Mononuclear cell (primary cell): ENCODE measurements around the gene NIPBL. TPM values are rescaled to one million over a fixed set of nuclear protein-coding genes. Genes with fewer than 3 reads are reported as not detected.
"Not testable (repeated sequence)": the region's sequence is repeated elsewhere in the genome, so short reads cannot be mapped to it uniquely, and the experiment has no call there.

Experiments
- H3K27me3 ChIP-seq: 2 replicates; pipeline ENCODE4 v1.6.0; 2011; ENCODE audit warnings: low read length, control low read depth; ENCODE audit not compliant: insufficient read depth
- H3K4me1 ChIP-seq: 2 replicates; pipeline ENCODE4 v1.5.1; 2011; ENCODE audit warnings: mild to moderate bottlenecking, low read length, control low read depth; ENCODE audit not compliant: insufficient read depth
- H3K4me3 ChIP-seq: 2 replicates; pipeline ENCODE4 v1.5.1; 2011; ENCODE audit warnings: mild to moderate bottlenecking, low read length, moderate library complexity
- H3K9me3 ChIP-seq: 2 replicates; pipeline ENCODE4 v1.5.1; 2011; ENCODE audit warnings: low read depth, mild to moderate bottlenecking, control low read depth, low read length
- total RNA-seq: library from RNA; depleted of rRNA; stranded (reverse); fragments of >200 nt; gene quantifications from one replicate; pipeline ENCODE4 v1.2.3, GENCODE V29; 2012

Gene NIPBL
- total RNA-seq, 1 donor, result 97.6 TPM

GRCh38 chr5:36988396-36988795 is 111.8 kb downstream of the NIPBL start:
- H3K4me1 ChIP-seq, result no peaks in the 10 kb centered on the region

DNA sequence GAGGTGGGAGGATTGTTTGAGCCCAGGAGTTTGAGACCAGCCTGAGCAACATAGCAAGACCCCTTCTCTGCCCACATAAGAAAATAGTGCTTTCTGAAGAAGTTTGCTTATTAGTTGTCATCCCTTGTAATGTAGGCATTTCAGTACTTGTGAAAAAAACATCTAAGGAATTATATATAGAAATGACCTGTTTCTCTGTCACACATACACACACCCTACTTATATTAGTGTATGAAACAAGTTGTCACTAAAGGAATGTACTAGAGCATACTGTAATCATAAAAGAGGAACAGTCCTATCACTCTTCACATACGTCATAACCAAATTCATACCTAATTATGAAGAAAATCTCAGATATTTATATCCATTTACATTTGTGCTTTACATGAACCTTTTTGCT is 122.0 kb downstream of the NIPBL start:
- Histone ChIP-seq H3K4me3 (no peak overlapping the region), H3K27me3 (no peaks in the 10 kb centered on the region), H3K9me3 (no peaks in the 10 kb centered on the region), H3K4me1 (no peaks in the 10 kb centered on the region)

More at GRCh38 chr5:36988396-36988795, 111.8 kb downstream of the NIPBL start:
- Histone ChIP-seq H3K27me3 (no peaks in the 10 kb centered on the region), H3K4me3 (no peak overlapping the region), H3K9me3 (no peaks in the 10 kb centered on the region)

GRCh38 chr5:37002176-37002751 is 125.7 kb downstream of the NIPBL start:
- Histone ChIP-seq H3K27me3 (no peaks in the 10 kb centered on the region), H3K9me3 (no peaks in the 10 kb centered on the region), H3K4me1 (no peaks in the 10 kb centered on the region), H3K4me3 (no peak overlapping the region)

DNA sequence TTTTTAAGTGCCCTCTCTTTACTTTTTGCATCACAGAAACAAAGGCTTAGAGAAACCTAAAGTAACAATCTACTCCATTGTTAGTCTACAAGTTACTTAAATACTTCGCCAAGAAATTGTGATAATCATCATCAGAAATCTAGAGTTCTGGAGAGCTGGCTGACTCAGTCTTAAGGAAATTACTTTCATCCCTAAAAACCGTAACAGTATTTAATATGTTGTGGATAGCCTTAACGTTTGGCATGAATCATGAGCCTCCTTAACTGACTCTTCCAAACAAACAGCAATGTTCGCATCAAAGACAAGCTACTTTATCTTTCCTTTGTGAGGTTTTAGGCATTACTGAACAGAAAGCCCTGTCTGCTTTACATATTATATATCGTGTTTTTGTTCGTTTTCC is 128.7 kb downstream of the NIPBL start:
- no peaks in the 10 kb centered on the region for H3K9me3 ChIP-seq
- no peak overlapping the region for H3K4me3 ChIP-seq
- no peaks in the 10 kb centered on the region for H3K4me1 ChIP-seq
- no peaks in the 10 kb centered on the region for H3K27me3 ChIP-seq

- Histone ChIP-seq H3K9me3 (no peaks in the 10 kb centered on the region), H3K27me3 (no peaks in the 10 kb centered on the region)
Observed at GRCh38 chr5:37005946-37006540, 129.5 kb downstream of the NIPBL start.

GRCh38 chr5:37013181-37013580 is 136.6 kb downstream of the NIPBL start:
- H3K27me3 ChIP-seq, H3K4me3 ChIP-seq, H3K9me3 ChIP-seq, H3K4me1 ChIP-seq: not testable (repeated sequence)

More at GRCh38 chr5:37005946-37006540, 129.5 kb downstream of the NIPBL start:
- H3K4me1 ChIP-seq, result no peaks in the 10 kb centered on the region
- H3K4me3 ChIP-seq, result no peak overlapping the region

GRCh38 chr5:37014321-37014720 is 137.8 kb downstream of the NIPBL start:
- no peaks in the 10 kb centered on the region for H3K9me3 ChIP-seq
- no peak overlapping the region for H3K4me3 ChIP-seq
- no peaks in the 10 kb centered on the region for H3K4me1 ChIP-seq
- H3K27me3 ChIP-seq, result no peaks in the 10 kb centered on the region

- Histone ChIP-seq H3K27me3 (no peaks in the 10 kb centered on the region), H3K4me1 (no peaks in the 10 kb centered on the region)
Observed at GRCh38 chr5:37015795-37016666, 139.5 kb downstream of the NIPBL start.

DNA sequence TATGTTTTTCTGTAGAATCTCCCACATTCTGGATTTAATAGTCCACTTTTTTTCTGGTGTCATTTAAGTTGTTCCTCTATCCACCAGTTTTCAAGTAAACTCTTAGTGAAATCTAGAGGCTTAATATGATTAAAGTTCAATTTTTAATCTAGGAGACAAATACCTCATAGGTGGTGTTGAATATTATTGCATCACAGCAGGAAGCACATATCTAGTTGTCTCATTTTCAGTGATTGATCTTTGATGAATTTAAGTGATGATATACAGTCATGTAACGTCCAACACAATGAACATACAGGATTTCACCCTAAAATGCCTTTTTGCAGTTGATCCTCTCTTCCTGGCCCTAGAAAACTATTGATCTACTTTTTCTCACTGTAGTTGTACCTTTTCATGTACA is 152.3 kb downstream of the NIPBL start:
- Histone ChIP-seq H3K9me3 (no peaks in the 10 kb centered on the region), H3K4me1 (no peaks in the 10 kb centered on the region), H3K27me3 (no peaks in the 10 kb centered on the region), H3K4me3 (no peak overlapping the region)

More at GRCh38 chr5:37015795-37016666, 139.5 kb downstream of the NIPBL start:
- Histone ChIP-seq H3K9me3 (no peaks in the 10 kb centered on the region), H3K4me3 (no peak overlapping the region)

GRCh38 chr5:37029436-37029835 is 152.9 kb downstream of the NIPBL start:
- Histone ChIP-seq H3K9me3 (no peaks in the 10 kb centered on the region), H3K4me3 (no peak overlapping the region), H3K27me3 (no peaks in the 10 kb centered on the region), H3K4me1 (no peaks in the 10 kb centered on the region)

DNA sequence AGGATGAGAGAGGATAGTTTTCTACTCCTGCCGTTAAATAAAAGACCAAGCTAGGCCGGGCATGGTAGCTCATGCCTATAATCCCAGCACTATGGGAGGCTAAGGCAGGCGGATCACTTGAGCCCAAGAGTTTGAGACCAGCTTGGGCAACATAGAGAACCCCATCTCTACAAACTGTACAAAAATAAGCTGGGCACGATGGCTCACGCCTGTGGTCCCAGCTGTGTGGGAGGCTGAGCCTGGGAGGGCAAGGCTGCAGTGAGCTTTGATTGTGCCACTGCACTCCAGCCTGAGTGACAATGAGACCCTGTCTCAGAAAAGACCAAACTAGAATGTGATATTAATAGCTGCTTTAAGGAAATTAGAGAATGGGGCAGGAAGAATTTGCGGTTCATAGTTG is 158.4 kb downstream of the NIPBL start:
- H3K27me3 ChIP-seq, result no peaks in the 10 kb centered on the region
- H3K4me1 ChIP-seq, result no peaks in the 10 kb centered on the region
- no peak overlapping the region for H3K4me3 ChIP-seq
- no peaks in the 10 kb centered on the region for H3K9me3 ChIP-seq

DNA sequence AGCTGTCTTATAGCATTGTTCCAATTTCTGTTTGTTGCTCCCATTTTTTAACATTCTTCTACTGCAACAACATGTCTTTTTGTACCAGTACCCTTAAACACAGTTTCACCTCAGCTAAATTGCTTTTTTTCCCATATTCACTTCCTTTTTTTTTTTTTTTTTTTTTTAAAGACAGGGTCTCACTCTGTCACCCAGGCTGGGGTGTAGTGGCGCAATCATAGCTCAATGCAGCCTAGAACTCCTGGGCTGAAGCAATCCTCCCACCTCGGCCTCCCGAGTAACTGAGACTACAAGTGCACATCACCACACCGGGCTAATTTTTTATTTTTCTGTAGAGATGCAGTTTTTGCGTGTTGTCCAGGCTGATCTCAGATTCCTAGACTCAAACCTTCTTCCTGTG is 161.3 kb downstream of the NIPBL start:
- Histone ChIP-seq H3K4me3 (no peak overlapping the region), H3K9me3 (no peaks in the 10 kb centered on the region), H3K27me3 (no peaks in the 10 kb centered on the region), H3K4me1 (no peaks in the 10 kb centered on the region)

- Histone ChIP-seq H3K9me3 (no peaks in the 10 kb centered on the region), H3K4me1 (no peaks in the 10 kb centered on the region), H3K27me3 (no peaks in the 10 kb centered on the region), H3K4me3 (no peak overlapping the region)
Observed at GRCh38 chr5:37039824-37040223, 163.3 kb downstream of the NIPBL start.

- Histone ChIP-seq H3K27me3 (no peaks in the 10 kb centered on the region), H3K4me1 (no peaks in the 10 kb centered on the region), H3K4me3 (no peak overlapping the region), H3K9me3 (no peaks in the 10 kb centered on the region)
Observed at GRCh38 chr5:37043693-37044092, 167.1 kb downstream of the NIPBL start.

DNA sequence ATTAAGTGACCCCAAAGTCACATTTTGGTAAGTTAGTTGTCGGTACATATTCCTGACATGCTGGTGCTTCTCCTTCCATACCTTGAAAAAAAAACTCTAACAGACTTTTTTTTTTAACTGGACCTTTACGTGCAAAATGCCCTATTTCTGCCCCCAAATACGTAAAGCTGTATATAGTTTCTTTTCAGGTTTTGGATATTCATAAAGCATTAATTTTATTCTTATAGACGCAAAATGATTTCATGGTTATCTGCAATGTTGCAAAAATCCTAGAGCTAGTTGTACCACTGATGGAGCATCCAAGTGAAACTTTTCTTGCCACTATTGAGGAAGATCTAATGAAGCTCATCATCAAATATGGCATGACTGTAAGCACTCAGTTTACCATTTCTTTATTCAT is 167.6 kb downstream of the NIPBL start:
- Histone ChIP-seq H3K4me1 (no peaks in the 10 kb centered on the region), H3K4me3 (no peak overlapping the region), H3K9me3 (no peaks in the 10 kb centered on the region), H3K27me3 (no peaks in the 10 kb centered on the region)
